SK-N-MC (cell line): ENCODE data around the gene CASZ1.

Experiments
- DNase-seq: peaks from one replicate; pipeline ENCODE4 v3.0.0-alpha.2; 2011; ENCODE audit warnings: low read depth, low spot score
- H3K27ac ChIP-seq: fragments of 200-600 bp; sonication (generic); 2 replicates; pipeline ENCODE4 v1.5.1; 2016; ENCODE audit warnings: mixed run types
- H3K36me3 ChIP-seq: fragments of 200-600 bp; sonication (generic); 2 replicates; pipeline ENCODE4 v1.6.1; 2017; ENCODE audit warnings: antibody characterized with exemption, low read length, mixed read lengths; ENCODE audit not compliant: insufficient read depth
- H3K4me3 ChIP-seq: fragments of 200-600 bp; sonication (generic); 2 replicates; pipeline ENCODE4 v1.5.1; 2016
- H3K9ac ChIP-seq: fragments of 200-600 bp; sonication (generic); 2 replicates; pipeline ENCODE4 v1.8.0; 2017; ENCODE audit warnings: mixed run types, mixed read lengths; ENCODE audit not compliant: insufficient read length
- H3K9me3 ChIP-seq: fragments of 200-600 bp; sonication (generic); 2 replicates; pipeline ENCODE4 v1.6.1; 2017; ENCODE audit warnings: low read depth, mild to moderate bottlenecking, antibody characterized with exemption, low read length, moderate library complexity, mixed read lengths
- EZH2 ChIP-seq: fragments of 200-600 bp; sonication (generic); IDR thresholded peaks from one replicate; pipeline ENCODE4 v1.6.1; 2017; ENCODE audit warnings: antibody characterized with exemption
- FOXP2 ChIP-seq: optimal IDR thresholded peaks from 2 replicates; pipeline ENCODE3; 2011; ENCODE audit warnings: mild to moderate bottlenecking, moderate library complexity; ENCODE audit not compliant: insufficient read depth; ENCODE audit errors: extremely low read length, control extremely low read depth
- POLR2AphosphoS5 ChIP-seq: IDR thresholded peaks from 2 replicates; pipeline ENCODE4 v1.6.1; 2012; ENCODE audit warnings: mild to moderate bottlenecking, low read depth, low read length, borderline replicate concordance

CASZ1 gene

DNA sequence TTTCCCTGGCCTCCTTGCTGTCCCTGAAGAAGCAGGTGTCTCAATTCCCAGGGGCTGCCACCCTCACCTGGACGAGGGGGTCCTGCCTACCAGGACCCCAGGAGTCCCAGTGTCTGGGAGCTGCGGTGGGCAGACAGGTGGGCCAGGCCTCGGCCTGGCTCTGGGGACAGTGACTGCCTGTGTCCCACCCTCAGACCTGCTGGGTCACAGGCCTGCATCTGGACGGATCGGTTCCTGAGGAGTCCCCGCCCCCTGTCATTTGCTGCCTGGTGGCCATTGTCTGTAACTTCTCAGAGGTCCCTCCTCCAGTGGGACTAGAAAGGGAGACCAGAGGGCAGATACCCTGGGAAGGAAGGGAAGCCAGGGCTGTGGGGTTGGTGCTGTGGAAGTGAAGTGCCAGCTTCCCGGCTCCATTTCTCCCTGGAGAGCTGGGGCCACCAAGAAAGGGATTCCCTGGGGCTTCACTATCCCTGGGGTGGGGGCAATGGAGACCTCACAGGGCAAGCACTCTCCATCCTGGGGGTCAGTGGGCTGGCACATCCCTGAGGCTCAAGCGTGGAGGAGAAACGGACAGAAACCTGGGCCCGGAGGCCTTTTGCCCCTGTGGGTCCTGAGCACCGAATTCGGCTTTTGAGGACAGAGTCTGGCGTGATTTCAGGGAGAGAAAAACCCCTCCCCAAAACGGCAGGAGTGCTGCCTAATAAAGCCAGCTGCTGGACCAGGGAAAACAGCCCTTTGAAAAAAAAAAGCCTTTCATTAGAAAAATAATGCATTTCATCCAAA lies 164.4 kb downstream of the CASZ1 start:
- Histone ChIP-seq H3K9me3 (no peaks in the 10 kb centered on the region), H3K36me3 (no peaks in the 10 kb centered on the region), H3K4me3 (no peak overlapping the region), H3K27ac (peak overlapping the region; percentile 54; the same call in 1 of the 2 replicates), H3K9ac (peak overlapping the region; percentile 45)
- no peak for TF ChIP-seq EZH2
- TF ChIP-seq FOXP2: no peak
- TF ChIP-seq POLR2AphosphoS5: no peak
- no peak for DNase-seq

DNA sequence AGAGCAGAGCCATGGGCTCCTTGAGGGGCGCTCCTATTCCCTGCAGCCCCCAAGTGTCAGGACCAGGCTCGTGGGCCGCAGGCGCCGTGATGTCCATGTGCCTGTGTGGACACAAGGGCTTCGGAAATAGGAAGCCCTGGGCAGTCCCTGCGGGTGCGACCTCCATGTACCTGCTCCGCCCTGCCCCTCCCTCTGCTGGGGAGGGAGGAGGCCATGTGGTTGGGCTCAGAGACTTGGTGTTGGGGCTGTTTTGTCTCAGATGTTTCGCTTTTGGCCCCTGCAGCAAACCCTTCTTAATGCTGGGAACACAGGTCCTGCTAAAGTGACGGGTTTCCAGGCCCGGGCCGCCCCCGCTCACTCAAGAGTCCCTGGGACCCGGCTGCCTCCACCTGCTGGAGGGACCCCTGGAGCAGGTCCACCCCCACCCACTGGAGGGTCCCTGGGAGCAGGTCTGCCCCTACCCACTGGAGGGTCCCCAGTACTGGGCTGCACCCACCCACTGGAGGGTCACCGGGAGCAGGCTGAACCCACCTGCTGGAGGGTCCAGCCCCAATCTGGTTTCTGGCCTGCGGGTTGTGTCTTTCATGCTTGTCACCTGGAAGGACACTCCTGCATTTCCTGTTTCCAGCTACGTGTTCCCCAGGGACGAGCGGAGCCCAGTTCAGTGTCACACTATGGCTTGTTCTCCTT lies 165.2 kb downstream of the CASZ1 start:
- peak overlapping the region; percentile 38 for H3K9ac ChIP-seq
- H3K4me3 ChIP-seq: no peak overlapping the region
- no peak for DNase-seq
- H3K36me3 ChIP-seq: no peaks in the 10 kb centered on the region
- H3K27ac ChIP-seq: peak overlapping the region; percentile 85; the same call in 1 of the 2 replicates
- no peaks in the 10 kb centered on the region for H3K9me3 ChIP-seq
- TF ChIP-seq EZH2 (no peak), POLR2AphosphoS5 (no peak), FOXP2 (no peak)

DNA sequence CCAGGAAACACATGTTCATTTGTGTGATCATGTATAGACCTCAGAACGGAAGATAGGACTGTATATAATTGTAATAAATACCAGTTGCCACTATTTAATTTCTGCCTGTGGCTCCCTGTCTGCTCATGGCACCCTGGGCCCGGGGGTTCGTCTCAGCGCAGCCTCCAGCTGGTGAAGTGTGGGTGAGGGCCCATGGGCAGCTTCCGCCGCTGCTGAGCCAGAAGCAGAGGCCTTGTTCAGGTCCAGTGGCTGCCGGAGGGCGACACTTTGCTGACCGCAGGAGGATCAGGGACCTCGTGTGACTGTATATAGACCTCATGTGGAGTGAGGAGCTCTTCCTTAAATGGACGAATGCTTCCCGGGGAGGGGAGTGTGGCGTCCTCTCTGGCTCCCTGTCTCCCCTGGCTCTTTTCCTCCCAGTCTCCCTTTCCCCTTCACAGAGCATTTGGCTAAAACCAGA lies 165.8 kb downstream of the CASZ1 start:
- TF ChIP-seq EZH2 (no peak), FOXP2 (no peak), POLR2AphosphoS5 (no peak)
- peak overlapping the region; percentile 38 for H3K9ac ChIP-seq
- H3K4me3 ChIP-seq: peak overlapping the region; percentile 29; the same call in 1 of the 2 replicates
- no peaks in the 10 kb centered on the region for H3K36me3 ChIP-seq
- no peaks in the 10 kb centered on the region for H3K9me3 ChIP-seq
- DNase-seq: no peak
- H3K27ac ChIP-seq: peak overlapping the region; percentile 85

GRCh38 chr1:10629816-10630571 lies 166.5 kb downstream of the CASZ1 start:
- Histone ChIP-seq H3K27ac (peak overlapping the region; percentile 85), H3K4me3 (no peak overlapping the region), H3K36me3 (no peaks in the 10 kb centered on the region), H3K9me3 (no peaks in the 10 kb centered on the region), H3K9ac (no peak overlapping the region)
- no peak for DNase-seq
- no peak for TF ChIP-seq EZH2
- no peak for TF ChIP-seq POLR2AphosphoS5
- no peak for TF ChIP-seq FOXP2

DNA sequence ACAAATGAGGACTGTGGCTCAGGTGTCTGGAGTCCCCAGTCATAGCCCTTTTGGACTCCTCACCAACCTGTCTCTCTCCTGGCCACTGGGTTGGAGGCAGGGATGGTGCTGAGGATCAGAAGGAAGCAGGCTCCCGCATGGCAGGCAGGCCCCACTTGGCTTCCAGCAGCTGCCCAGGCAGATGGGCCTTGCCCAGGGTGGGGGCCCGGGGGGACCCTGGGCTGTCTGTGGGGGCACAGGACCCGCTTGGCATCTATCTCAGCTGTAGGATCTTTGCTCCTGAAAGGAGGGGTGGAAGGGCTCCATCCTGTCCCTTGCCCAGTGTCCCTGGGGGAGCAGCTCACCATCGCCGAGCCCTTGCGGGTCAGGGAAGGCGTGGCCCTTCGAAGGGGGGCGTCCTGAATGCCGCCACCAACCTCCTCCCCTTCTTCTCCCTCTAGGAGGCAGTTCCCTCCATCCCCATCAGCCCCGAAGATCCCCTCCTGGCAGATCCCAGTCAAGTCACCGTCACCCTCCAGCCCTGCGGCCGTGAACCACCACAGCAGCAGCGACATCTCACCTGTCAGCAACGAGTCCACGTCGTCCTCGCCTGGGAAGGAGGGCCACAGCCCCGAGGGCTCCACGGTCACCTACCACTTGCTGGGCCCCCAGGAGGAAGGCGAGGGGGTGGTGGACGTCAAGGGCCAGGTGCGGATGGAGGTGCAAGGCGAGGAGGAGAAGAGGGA lies 167.2 kb downstream of the CASZ1 start:
- TF ChIP-seq POLR2AphosphoS5: no peak
- TF ChIP-seq EZH2: no peak
- no peak for TF ChIP-seq FOXP2
- Histone ChIP-seq H3K36me3 (no peaks in the 10 kb centered on the region), H3K4me3 (no peak overlapping the region), H3K9me3 (no peaks in the 10 kb centered on the region), H3K9ac (no peak overlapping the region), H3K27ac (no peak overlapping the region)
- DNase-seq: no peak

DNA sequence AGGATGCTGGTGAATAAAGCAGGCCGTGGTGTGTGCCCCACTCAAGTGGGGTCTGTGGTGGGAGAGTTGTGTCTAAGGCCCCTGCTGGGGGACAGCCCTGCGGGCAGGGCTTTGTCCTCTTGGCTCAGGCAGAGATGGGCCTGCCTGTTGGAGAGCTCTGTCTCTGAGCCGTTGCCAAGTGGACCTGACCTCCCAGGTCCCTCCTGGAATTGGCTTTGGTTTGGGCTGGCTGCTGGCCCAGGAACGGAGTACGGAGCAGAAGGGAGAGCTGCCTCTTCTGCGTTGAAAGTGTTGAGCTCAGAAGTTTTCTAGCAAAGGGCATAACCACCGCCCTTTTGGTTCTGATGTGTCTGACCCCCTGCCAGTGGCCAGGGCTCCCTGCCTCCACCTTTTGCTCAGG lies 167.8 kb downstream of the CASZ1 start:
- no peak for TF ChIP-seq EZH2
- no peak for TF ChIP-seq POLR2AphosphoS5
- no peak for TF ChIP-seq FOXP2
- H3K27ac ChIP-seq: no peak overlapping the region

DNA sequence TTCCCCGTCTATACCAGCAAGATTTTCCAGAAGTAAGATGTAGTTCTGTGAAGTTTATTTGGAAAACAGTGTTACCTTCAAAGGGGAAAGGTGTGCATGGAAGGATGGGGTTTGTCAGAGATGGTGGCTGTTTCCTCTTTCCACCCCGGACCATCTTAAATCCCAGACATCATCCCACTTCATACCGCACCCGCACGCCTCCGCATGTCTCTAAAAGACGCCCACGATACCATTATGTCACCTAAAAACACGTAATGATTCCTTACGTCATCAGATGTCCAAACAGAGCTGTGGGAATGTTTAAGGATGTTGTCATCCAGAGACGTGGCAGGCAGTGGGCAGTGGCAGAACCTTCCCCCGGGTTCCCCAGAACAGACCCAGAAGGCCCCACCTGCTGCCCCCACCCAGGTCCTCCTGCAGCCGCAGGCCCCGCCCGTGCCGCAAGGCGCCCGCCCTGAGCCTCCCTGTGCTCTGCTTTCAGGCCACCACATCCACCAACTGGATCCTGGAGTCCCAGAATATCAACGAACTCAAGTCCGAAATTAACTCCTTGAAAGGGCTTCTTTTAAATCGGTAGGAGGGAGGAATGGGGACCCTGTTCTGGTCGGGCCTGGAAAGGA lies 169.5 kb downstream of the CASZ1 start:
- H3K36me3 ChIP-seq: no peaks in the 10 kb centered on the region
- DNase-seq: no peak
- TF ChIP-seq EZH2 (no peak), POLR2AphosphoS5 (no peak), FOXP2 (no peak)
- H3K27ac ChIP-seq: peak overlapping the region; percentile 97
- no peaks in the 10 kb centered on the region for H3K9me3 ChIP-seq
- no peak overlapping the region for H3K4me3 ChIP-seq
- no peak overlapping the region for H3K9ac ChIP-seq

More for the DNA sequence above, 167.8 kb downstream of the CASZ1 start:
- H3K36me3 ChIP-seq: no peaks in the 10 kb centered on the region
- no peaks in the 10 kb centered on the region for H3K9me3 ChIP-seq
- H3K9ac ChIP-seq: no peak overlapping the region
- DNase-seq: no peak
- H3K4me3 ChIP-seq: no peak overlapping the region
